HG02571 (cell line): Measurements from ENCODE around the gene LAMTOR2.
A peak's percentile ranks its signal among the peaks of the same experiment; 100 is the strongest.

ENCODE experiments used
- ATAC-seq: cut with Tn5 transposase; IDR thresholded peaks from one replicate; pipeline ENCODE4 v1.9.1; 2021; ENCODE audit warnings: mild to moderate bottlenecking, moderate library complexity; ENCODE audit not compliant: unreplicated experiment

LAMTOR2 gene

DNA sequence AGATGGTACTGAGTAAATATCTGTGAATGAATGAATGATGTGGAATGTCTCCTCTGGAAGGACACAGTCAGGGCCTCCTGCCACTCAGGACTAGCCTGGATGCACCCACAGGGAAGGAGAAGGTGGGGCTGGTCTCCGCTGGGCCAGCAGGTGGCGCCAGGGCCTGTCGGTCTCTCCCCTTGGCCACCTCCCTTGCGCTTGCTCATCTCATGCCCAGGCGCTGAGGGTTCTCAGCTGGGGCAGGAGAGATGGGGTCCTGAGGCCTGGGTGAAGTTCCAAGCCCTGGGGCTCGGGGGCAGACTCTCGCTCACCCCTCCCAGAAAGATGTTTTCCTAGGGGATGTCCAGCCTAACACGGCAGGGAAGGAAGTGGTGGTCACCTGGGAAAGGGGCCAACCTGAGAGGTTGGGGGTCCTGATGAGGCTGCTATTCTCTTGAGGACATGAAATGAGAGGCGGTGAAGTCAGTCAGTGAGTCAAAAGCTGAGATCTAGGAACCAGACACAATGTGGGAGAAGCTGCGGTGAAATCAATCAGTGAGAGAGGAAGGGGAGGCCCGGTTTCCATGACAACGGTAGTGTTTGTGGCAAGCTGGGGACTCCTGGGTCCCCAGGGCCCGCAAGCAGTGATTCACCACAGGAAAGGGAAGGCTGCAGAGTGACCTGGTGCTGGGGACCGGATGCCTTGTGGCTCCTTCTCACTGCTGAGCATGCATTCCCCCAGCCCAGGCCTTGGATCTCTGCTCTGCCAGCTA lies 42.2 kb downstream of the LAMTOR2 start:
- peak; percentile 66 for ATAC-seq

GRCh38 chr1:156097499-156098178 lies 43.1 kb downstream of the LAMTOR2 start:
- ATAC-seq = no peak

GRCh38 chr1:156098784-156099183 lies 44.2 kb downstream of the LAMTOR2 start:
- no peak for ATAC-seq

GRCh38 chr1:156099282-156099681 lies 44.7 kb downstream of the LAMTOR2 start:
- no peak for ATAC-seq

GRCh38 chr1:156100205-156100995 lies 45.8 kb downstream of the LAMTOR2 start:
- no peak for ATAC-seq

DNA sequence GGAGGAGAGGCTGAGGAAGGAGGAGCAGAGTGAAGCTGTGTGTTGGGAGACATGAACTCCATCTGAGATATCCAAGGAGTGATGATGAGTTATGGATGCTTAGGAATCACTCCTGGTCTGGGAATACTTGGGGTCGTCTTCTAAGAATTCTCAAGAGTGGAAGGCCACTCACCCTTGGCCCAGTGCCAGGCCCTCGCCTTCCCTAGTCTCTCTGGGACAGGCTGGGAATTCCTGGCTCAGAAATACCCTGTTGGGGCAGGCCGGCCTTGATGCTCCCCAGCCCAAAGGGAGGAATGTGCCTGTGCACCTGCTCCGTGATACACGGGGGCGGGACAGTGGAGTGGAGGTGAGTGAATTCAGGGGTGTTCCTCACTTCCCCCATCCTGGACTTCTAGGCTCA lies 47.3 kb downstream of the LAMTOR2 start:
- ATAC-seq = no peak

DNA sequence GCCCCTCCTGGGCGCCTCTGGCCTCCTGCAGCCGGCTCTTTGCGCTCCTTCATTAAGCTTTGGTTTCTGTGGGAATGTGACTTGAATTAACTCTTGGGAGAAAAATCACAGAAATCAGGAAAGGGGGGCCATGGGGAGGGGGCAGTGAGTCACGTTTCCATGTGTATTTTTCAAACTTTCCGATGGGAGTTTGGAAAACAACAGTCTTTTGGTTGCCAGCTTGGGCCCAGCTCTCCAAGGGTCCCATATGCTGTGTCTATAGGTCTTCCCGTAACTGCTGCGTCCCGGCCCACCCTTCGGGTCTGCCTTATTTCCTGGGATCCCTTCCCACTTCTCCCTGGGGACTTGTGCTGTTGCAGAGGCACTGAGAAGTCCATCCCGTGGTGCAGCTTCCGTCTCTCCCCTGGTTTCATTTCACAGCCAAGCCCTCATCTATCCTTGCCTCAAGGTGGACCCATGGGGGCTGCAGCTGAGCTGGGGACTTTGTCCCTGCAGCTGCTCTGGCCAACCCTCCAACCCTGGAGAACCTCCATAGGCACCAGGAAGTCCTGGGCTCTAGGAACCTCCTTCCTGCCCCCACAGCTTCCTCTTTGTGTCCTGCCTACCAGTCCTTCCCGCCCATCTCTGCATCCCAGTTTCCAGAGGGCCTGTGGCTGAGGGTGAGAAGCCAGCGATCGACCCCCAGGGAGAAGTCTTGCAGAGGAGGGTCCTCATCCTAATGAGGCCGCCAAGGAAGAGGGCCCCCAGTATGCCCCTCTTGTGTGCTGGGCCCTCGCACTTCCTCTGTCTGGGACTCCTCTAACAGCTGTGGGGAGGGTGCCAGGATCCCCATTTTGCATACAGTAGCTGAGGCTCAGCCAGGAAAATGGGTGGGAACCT lies 48.3 kb downstream of the LAMTOR2 start:
- no peak for ATAC-seq

DNA sequence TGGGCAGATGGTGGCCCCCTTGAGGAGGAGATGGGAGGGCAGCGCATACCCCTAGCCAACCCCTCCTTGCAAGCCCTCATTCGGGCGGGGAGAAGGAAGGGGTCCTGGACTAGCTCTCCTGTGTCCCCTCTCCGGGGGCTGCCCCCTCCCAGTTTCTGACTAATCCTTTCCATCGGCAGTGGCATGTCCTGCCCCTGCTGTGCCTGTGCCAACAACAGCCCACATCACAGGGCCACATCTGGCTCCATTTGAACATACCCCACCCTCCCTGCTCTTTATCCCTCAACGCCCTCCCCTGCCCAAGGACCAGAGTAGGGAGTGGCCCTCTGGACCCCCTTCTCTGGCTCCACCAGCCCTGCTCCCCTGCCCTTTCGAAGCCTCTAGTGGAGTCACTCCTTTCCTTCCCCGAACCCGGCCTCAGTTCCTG lies 49.0 kb downstream of the LAMTOR2 start:
- ATAC-seq = no peak

DNA sequence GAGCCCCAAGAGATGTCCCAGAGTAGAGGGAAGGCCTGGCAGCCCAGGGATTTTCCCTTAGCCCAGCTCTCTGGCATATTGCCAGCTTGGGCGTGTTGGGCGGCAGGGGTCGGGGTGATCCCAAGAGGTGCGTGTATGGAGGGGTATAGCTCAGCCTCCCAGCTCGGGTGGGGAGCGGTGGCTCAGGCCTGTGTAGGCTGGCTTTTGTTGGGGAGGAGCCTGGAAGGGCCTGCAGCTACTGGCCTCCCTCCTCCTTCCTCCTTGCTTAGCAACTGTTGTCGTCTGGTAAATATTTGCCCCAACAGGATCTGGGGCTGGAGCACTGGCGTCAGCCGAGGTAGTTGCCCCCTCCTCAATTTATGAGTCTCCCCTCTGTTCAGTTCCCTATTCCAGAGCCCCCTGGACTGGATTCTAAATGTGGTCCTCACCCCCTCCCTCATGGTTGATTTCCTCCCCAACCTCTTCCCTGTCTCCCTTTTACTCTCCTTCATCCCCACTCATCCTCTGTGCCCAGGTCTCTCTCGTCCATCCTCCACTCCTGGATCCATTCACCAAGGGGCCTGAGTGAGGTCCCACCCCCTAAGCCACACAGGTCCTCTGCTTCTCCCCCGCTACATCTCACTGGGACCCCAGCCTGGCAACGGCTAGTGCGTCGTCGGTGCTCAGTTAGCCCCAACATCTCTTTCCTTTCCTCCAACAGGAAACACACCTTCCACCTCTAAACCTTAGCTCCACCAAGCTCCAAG lies 49.7 kb downstream of the LAMTOR2 start:
- ATAC-seq = no peak

- no peak for ATAC-seq
These were observed 50.6 kb downstream of the LAMTOR2 start for GRCh38 chr1:156104861-156105832.

- no peak for ATAC-seq
These were observed 52.3 kb downstream of the LAMTOR2 start for GRCh38 chr1:156106624-156107488.

DNA sequence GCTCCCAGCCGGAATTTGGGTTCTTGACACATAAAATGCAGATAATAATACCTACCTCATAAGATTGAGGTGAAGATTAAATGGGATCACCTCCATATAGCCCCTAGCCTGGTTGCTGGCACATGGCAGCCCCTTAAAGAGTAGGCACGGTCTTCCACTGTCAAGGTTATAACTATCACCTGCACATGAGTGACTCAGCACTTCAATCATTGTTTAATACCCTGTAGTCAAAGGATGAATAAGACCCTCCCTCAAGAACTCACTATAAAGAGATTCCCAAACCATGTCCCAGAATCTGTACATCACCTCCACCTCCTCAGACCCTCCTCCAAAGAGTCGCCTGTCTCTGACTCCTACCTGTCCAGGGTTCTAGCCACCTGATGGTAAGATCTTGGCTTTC lies 53.5 kb downstream of the LAMTOR2 start:
- no peak for ATAC-seq
